Hepatocyte (in vitro differentiated cells): ENCODE results near the gene HEATR3.

ENCODE experiments used
- EZH2 ChIP-seq: fragments of 200-600 bp; sonication (generic); IDR thresholded peaks from 2 replicates; pipeline ENCODE4 v1.6.1; 2016; ENCODE audit warnings: antibody characterized with exemption, mild to moderate bottlenecking, borderline replicate concordance
- TF ChIP-seq, protein P1 (sequence below): fragments of 200-600 bp; sonication (generic); IDR thresholded peaks from 2 replicates; pipeline ENCODE4 v1.5.1; 2016; ENCODE audit warnings: antibody characterized with exemption, mild to moderate bottlenecking; ENCODE audit not compliant: poor library complexity

DNA sequence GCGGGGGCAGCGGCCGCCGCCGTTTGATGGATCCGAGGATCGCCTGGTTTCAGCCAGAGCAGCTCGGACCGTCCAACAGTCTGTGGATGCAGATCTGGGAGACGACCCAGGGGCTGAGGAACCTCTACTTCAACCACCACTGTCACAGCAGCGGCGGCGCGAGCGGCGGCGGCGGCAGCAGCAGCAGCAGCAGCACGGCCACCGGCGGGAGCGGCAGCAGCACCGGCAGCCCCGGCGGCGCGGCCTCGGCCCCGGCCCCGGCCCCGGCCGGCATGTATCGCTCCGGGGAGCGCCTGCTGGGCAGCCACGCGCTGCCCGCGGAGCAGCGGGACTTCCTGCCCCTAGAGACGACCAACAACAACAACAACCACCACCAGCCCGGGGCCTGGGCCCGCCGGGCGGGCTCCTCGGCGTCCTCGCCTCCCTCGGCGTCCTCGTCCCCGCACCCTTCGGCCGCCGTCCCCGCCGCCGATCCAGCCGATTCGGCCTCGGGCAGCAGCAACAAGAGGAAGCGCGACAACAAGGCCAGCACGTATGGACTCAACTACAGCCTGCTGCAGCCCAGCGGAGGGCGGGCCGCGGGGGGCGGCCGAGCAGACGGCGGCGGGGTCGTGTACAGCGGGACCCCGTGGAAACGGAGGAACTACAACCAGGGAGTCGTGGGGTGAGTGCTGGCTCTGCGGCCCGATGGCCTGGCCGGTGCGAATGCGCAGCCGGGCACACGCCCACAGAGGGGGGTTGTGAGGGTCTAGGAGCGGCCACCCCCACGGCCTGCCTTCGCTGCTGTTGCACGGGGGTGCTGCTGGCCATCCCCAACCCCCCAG is 88.0 kb downstream of the HEATR3 start:
- TF ChIP-seq EZH2: no peak
- TF ChIP-seq, protein P1, sequence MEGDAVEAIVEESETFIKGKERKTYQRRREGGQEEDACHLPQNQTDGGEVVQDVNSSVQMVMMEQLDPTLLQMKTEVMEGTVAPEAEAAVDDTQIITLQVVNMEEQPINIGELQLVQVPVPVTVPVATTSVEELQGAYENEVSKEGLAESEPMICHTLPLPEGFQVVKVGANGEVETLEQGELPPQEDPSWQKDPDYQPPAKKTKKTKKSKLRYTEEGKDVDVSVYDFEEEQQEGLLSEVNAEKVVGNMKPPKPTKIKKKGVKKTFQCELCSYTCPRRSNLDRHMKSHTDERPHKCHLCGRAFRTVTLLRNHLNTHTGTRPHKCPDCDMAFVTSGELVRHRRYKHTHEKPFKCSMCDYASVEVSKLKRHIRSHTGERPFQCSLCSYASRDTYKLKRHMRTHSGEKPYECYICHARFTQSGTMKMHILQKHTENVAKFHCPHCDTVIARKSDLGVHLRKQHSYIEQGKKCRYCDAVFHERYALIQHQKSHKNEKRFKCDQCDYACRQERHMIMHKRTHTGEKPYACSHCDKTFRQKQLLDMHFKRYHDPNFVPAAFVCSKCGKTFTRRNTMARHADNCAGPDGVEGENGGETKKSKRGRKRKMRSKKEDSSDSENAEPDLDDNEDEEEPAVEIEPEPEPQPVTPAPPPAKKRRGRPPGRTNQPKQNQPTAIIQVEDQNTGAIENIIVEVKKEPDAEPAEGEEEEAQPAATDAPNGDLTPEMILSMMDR: no peak
